GM12878 (cell line): ENCODE measurements around the gene TNIP2. TPM values are rescaled to one million over a fixed set of nuclear protein-coding genes. Genes with fewer than 3 reads are reported as not detected.

Experiments
- ATAC-seq: fragments of 200-7000 bp; cut with Tn5 transposase; 3 replicates; pipeline ENCODE4 v1.9.1; 2020; ENCODE audit warnings: mild to moderate bottlenecking, moderate library complexity
- BruUV-seq: library from RNA; stranded (reverse); fragments of 400-500 nt; replicated peaks from 2 replicates; lab custom pipeline; 2021; lab: Mats Ljungman, UMichigan
- CTCF ChIA-PET: fragments of 300-600 bp; sonication (Branson Sonifier 250); formaldehyde crosslinking; extraction: SDS; loops from one replicate; lab custom pipeline; 2021; ENCODE audit warnings: inconsistent platforms; lab: Yijun Ruan, JAX
- POLR2A ChIA-PET: fragments of 350-600 bp; formaldehyde crosslinking; extraction: SDS; loops from one replicate; lab custom pipeline; 2021; ENCODE audit warnings: inconsistent platforms; lab: Charles Lee
- RAD21 ChIA-PET: fragments of 300-600 bp; sonication (Branson Sonifier 250); formaldehyde crosslinking; loops from one replicate; lab custom pipeline; 2023; ENCODE audit warnings: antibody characterized with exemption; ENCODE audit not compliant: unreplicated experiment; lab: Charles Lee
- SMC1A ChIA-PET: fragments of 300-600 bp; sonication (Branson Sonifier 250); formaldehyde crosslinking; loops from one replicate; lab custom pipeline; 2023; ENCODE audit not compliant: unreplicated experiment, uncharacterized antibody; lab: Charles Lee
- DNase-seq: peaks from one replicate; pipeline ENCODE4 v3.0.0-alpha.2; 2011; ENCODE audit warnings: low read depth, low spot score
- FAIRE-seq: peaks from 3 replicates; lab custom pipeline; 2011; peaks lifted over from hg19 to GRCh38; lab: Jason Lieb, UNC
- H2AFZ ChIP-seq: 2 replicates; pipeline ENCODE4 v1.6.0; 2011; ENCODE audit warnings: low read depth, low read length, control low read depth; ENCODE audit not compliant: control insufficient read depth
- H3K27ac ChIP-seq: 2 replicates; pipeline ENCODE4 v1.5.1; 2011; ENCODE audit warnings: control low read depth; ENCODE audit not compliant: control insufficient read depth, insufficient read depth
- H3K27me3 ChIP-seq, 2 experiments: replicated peaks in 1 of 2; 2 replicates each; pipeline versions ENCODE4 v1.6.0 to v1.6.1; 2011; ENCODE audit warnings: low read length in 1 of 2; ENCODE audit not compliant: control insufficient read depth in 2 of 2, insufficient read depth in 2 of 2
- H3K36me3 ChIP-seq, 2 experiments: 2 replicates each; pipeline ENCODE4 v1.5.1; 2011; ENCODE audit warnings: low read length in 1 of 2; ENCODE audit not compliant: control insufficient read depth in 2 of 2, insufficient read depth in 2 of 2
- H3K4me1 ChIP-seq: 2 replicates; pipeline ENCODE4 v1.6.1; 2011; ENCODE audit warnings: mild to moderate bottlenecking, low read length, moderate library complexity, mixed read lengths; ENCODE audit not compliant: control insufficient read depth, insufficient read depth
- H3K4me2 ChIP-seq: 2 replicates; pipeline ENCODE4 v1.6.0; 2011; ENCODE audit warnings: control low read depth; ENCODE audit not compliant: control insufficient read depth, insufficient read depth
- H3K4me3 ChIP-seq: fragments of 200-600 bp; sonication (generic); 2 replicates; pipeline ENCODE4 v1.5.1; 2016
- H3K79me2 ChIP-seq: 2 replicates; pipeline ENCODE4 v1.6.0; 2011; ENCODE audit warnings: low read length; ENCODE audit not compliant: control insufficient read depth, insufficient read depth
- H3K9ac ChIP-seq: 2 replicates; pipeline ENCODE4 v1.8.0; 2011; ENCODE audit warnings: low read length, control low read depth, mixed read lengths; ENCODE audit not compliant: control insufficient read depth, insufficient read depth
- H3K9me3 ChIP-seq: replicated peaks from 3 replicates; pipeline ENCODE4 v1.5.1; 2011; ENCODE audit warnings: mild to moderate bottlenecking, low read length; ENCODE audit not compliant: control insufficient read depth, insufficient read depth
- H4K20me1 ChIP-seq: 2 replicates; pipeline ENCODE4 v1.6.0; 2011; ENCODE audit not compliant: control insufficient read depth, insufficient read depth
- ATF2 ChIP-seq: IDR thresholded peaks from 2 replicates; pipeline ENCODE4 v1.6.1; 2012; ENCODE audit warnings: low read length, inconsistent platforms
- ATF3 ChIP-seq: IDR thresholded peaks from 2 replicates; pipeline ENCODE4 v1.6.1; 2011; ENCODE audit warnings: low read depth, mild to moderate bottlenecking, low read length, moderate library complexity, borderline replicate concordance; ENCODE audit errors: extremely low read depth
- CHD2 ChIP-seq: IDR thresholded peaks from 2 replicates; pipeline ENCODE4 v1.6.1; 2011; ENCODE audit warnings: low read depth, low read length, improper control_type of control experiment, borderline replicate concordance
- CREB1 ChIP-seq: IDR thresholded peaks from 2 replicates; pipeline ENCODE4 v1.6.1; 2012; ENCODE audit warnings: low read depth, mild to moderate bottlenecking, inconsistent platforms
- E2F4 ChIP-seq: IDR thresholded peaks from 2 replicates; pipeline ENCODE4 v1.6.1; 2012; ENCODE audit warnings: low read depth, low read length, improper control_type of control experiment
- LARP7 ChIP-seq: fragments of 450-650 bp; IDR thresholded peaks from 2 replicates; pipeline ENCODE4 v1.6.1; 2017; ENCODE audit warnings: mild to moderate bottlenecking
- NKRF ChIP-seq: fragments of 450-650 bp; conservative IDR thresholded peaks from 2 replicates; pipeline ENCODE4 v1.6.1; 2017; ENCODE audit warnings: mild to moderate bottlenecking, moderate library complexity
- NRF1 ChIP-seq: conservative IDR thresholded peaks from 2 replicates; pipeline ENCODE4 v1.6.1; 2011; ENCODE audit warnings: mild to moderate bottlenecking, low read depth, low read length, improper control_type of control experiment
- POLR2A ChIP-seq: IDR thresholded peaks from 2 replicates; pipeline ENCODE4 v1.6.1; 2011; ENCODE audit warnings: low read depth, mild to moderate bottlenecking, low read length
- POU2F2 ChIP-seq: IDR thresholded peaks from 3 replicates; pipeline ENCODE4 v1.6.1; 2011; ENCODE audit warnings: low read depth, mild to moderate bottlenecking, low read length, borderline replicate concordance
- RELA ChIP-seq: fragments of 450-650 bp; IDR thresholded peaks from 2 replicates; pipeline ENCODE4 v1.8.0; 2014; ENCODE audit warnings: borderline replicate concordance; ENCODE audit not compliant: partially characterized antibody
- STAT1 ChIP-seq: fragments of 450-650 bp; conservative IDR thresholded peaks from 2 replicates; pipeline ENCODE4 v1.6.1; 2014; ENCODE audit warnings: antibody characterized with exemption, mild to moderate bottlenecking
- TCF3 ChIP-seq: IDR thresholded peaks from 2 replicates; pipeline ENCODE4 v1.6.1; 2012; ENCODE audit warnings: low read depth, mild to moderate bottlenecking, low read length, borderline replicate concordance; ENCODE audit not compliant: insufficient read depth
- WRNIP1 ChIP-seq: IDR thresholded peaks from 2 replicates; pipeline ENCODE4 v1.6.1; 2011; ENCODE audit warnings: low read depth, low read length, improper control_type of control experiment, borderline replicate concordance
- YY1 ChIP-seq: IDR thresholded peaks from 2 replicates; pipeline ENCODE4 v1.6.1; 2011; ENCODE audit warnings: low read depth, mild to moderate bottlenecking, low read length
- WGBS: methylation state at CpG from one replicate; pipeline ENCODE4 v1.1.6; 2016; ENCODE audit warnings: low lambda C conversion rate; ENCODE audit not compliant: insufficient replicate concordance, insufficient coverage; ENCODE audit errors: missing lambda C conversion rate; 5-methylcytosine and 5-hydroxymethylcytosine counted together
- in situ Hi-C: fragments of 300-500 bp; cut with MboI; formaldehyde crosslinking; loops from 9 replicates; pipeline ENCODE4 v1.14.3; 2018; ENCODE audit warnings: mixed read lengths
- intact Hi-C: fragments of 100-400 bp; cut with micrococcal nuclease; formaldehyde crosslinking; loops from one replicate; pipeline ENCODE4 v1.14.2; 2022; ENCODE audit not compliant: unreplicated experiment
- polyA plus RNA-seq, 11 experiments: library from polyadenylated mRNA; depleted of rRNA in 4 of 11; unstranded in 6 of 11; stranded (reverse) in 5 of 11; fragments of >200 nt; fragmentation: Nextera tagmentation in 4 of 11; fragmentation: Illumina TruSeq in 1 of 11; extraction: Ambion mirVana in 4 of 11; extraction: Trizol in 1 of 11; gene quantifications; 1 replicate in 1 of 11; 2 replicates in 10 of 11; pipeline versions ENCODE4 v1.2.1 to v1.2.3, GENCODE V29; 2011 to 2016; ENCODE audit warnings: inconsistent platforms in 2 of 11, missing spikeins in 2 of 11, low read depth in 1 of 11
- total RNA-seq, 4 experiments: library from RNA; depleted of rRNA in 3 of 4; stranded (reverse); fragments of >200 nt in 3 of 4; fragmentation: Illumina TruSeq in 1 of 4; extraction: Trizol in 1 of 4; gene quantifications; 2 replicates each; pipeline versions ENCODE4 v1.2.1 to v1.2.3, GENCODE V29; 2013 to 2021

The TNIP2 gene
- total and polyA plus RNA-seq, 10 of the 15 experiments (the other 5 are each of a cell fraction or from before 2014, with no cell fraction given), result 1.4 to 64.9 (median 45.5) TPM

GRCh38 chr4:2795893-2796848 lies 40.0 kb upstream of the TNIP2 start:
- SMC1A ChIA-PET, result interaction anchor here (0.6 to 6.2 kb wide), 3 partner anchors 9 to 197 kb away, joined by 3 to 49 read pairs (median 3); no protein-coding TSS in a partner anchor
- Histone ChIP-seq H2AFZ (no peak overlapping the region), H3K27ac (no peak overlapping the region), H3K79me2 (peaks cover 23% of the 10 kb centered on the region), H4K20me1 (no peaks in the 10 kb centered on the region), H3K9me3 (no peaks in the 10 kb centered on the region), H3K36me3 (no peaks in the 10 kb centered on the region), H3K4me3 (no peak overlapping the region), H3K4me2 (no peak overlapping the region), H3K9ac (no peak overlapping the region), H3K4me1 (peaks cover 53% of the 10 kb centered on the region), H3K27me3 (no peaks in the 10 kb centered on the region)
- ATAC-seq, result no peak
- RAD21 ChIA-PET, result no interaction called here
- TF ChIP-seq TCF3, result no peak
- no peak for TF ChIP-seq NRF1
- TF ChIP-seq NKRF, result no peak
- no peak for TF ChIP-seq POU2F2
- no peak for TF ChIP-seq POLR2A
- no peak for TF ChIP-seq CREB1
- TF ChIP-seq ATF2, result no peak
- no peak for TF ChIP-seq WRNIP1
- no peak for TF ChIP-seq CHD2
- no peak for TF ChIP-seq RELA
- TF ChIP-seq LARP7, result no peak
- no peak for TF ChIP-seq YY1
- no peak for TF ChIP-seq E2F4
- TF ChIP-seq STAT1, result no peak
- no peak for TF ChIP-seq ATF3
- no TSS peak for BruUV-seq
- CTCF ChIA-PET, result interaction anchor here (0.9 to 4.5 kb wide), 2 partner anchors 10 to 32 kb away, joined by 3 to 17 read pairs; no protein-coding TSS in a partner anchor
- POLR2A ChIA-PET, result interaction anchor here (1.2 to 6.7 kb wide), 2 partner anchors 9 to 10 kb away, joined by 3 to 57 read pairs; no protein-coding TSS in a partner anchor
- intact Hi-C loops (no loop called here), in situ Hi-C loops (no loop called here)
- no peak for DNase-seq
- WGBS, result 82% methylated on average over 22 of the region's 27 CpGs
- FAIRE-seq, result no peak
